ENCODE measurements around the gene STRADA.

The STRADA gene

GRCh38 chr17:63700528-63701455, 40.8 kb downstream of the STRADA start:
- DNase-seq: peak; percentile 14 to 27

GRCh38 chr17:63699638-63700527, 41.7 kb downstream of the STRADA start, which contains the start of gene LIMD2:
Gene LIMD2 (minus strand): TSS chr17:63700125. CDS start chr17:63699298, 827 bp downstream.
- DNase-seq: peak in 1 of 2 experiments; percentile 12

GRCh38 chr17:63698886-63699637, 42.5 kb downstream of the STRADA start:
- DNase-seq: no peak

GRCh38 chr17:63698381-63698885, 43.2 kb downstream of the STRADA start:
- DNase-seq: no peak

- no peak for DNase-seq
These were observed 44.0 kb downstream of the STRADA start for GRCh38 chr17:63697341-63698286.

GRCh38 chr17:63696381-63696961, 45.1 kb downstream of the STRADA start:
- peak in 1 of 2 experiments; percentile 6 for DNase-seq

GRCh38 chr17:63695889-63696288, 45.7 kb downstream of the STRADA start:
- no peak for DNase-seq

- DNase-seq: no peak
These were observed 46.4 kb downstream of the STRADA start for GRCh38 chr17:63694950-63695773.

GRCh38 chr17:63694229-63694949, 47.2 kb downstream of the STRADA start:
- peak in 1 of 2 experiments; percentile 61 for DNase-seq

- no peak for DNase-seq
These were observed 48.0 kb downstream of the STRADA start for GRCh38 chr17:63693411-63694113.

- no peak for DNase-seq
These were observed 49.3 kb downstream of the STRADA start for GRCh38 chr17:63692195-63692816.

GRCh38 chr17:63689479-63689878, 52.1 kb downstream of the STRADA start:
- no peak for DNase-seq

GRCh38 chr17:63688396-63689020, 53.1 kb downstream of the STRADA start:
- DNase-seq: no peak

- DNase-seq: peak in 1 of 2 experiments; percentile 42
These were observed 55.4 kb downstream of the STRADA start for GRCh38 chr17:63686138-63686685.

- DNase-seq: no peak
These were observed 56.0 kb downstream of the STRADA start for GRCh38 chr17:63685578-63685977.

GRCh38 chr17:63685041-63685440, 56.6 kb downstream of the STRADA start:
- peak; percentile 67 to 80 for DNase-seq

GRCh38 chr17:63682981-63683380, 58.6 kb downstream of the STRADA start:
- DNase-seq: no peak
